ENCODE data around the gene KIFBP.

KIFBP gene

DNA sequence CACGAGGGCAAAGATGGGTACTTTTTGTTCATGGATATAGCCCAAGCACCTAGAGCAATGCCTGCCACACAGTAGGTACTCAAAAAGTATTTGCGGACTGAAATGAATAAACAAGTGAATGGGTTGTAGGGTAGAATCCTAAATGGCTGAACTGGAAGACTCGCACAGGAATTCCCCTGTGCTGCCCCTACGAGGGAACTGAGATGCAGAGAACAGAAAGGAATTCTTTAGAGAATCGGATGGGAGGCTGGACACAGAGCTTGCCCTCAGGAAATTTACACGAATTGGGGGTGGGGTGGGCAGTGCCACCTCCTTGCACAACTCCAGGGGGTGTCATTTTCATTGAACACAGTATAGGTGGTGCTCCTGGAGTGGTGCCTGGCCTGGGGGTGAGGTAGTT is 64.1 kb downstream of the KIFBP start:
- FAIRE-seq, result no peak

DNA sequence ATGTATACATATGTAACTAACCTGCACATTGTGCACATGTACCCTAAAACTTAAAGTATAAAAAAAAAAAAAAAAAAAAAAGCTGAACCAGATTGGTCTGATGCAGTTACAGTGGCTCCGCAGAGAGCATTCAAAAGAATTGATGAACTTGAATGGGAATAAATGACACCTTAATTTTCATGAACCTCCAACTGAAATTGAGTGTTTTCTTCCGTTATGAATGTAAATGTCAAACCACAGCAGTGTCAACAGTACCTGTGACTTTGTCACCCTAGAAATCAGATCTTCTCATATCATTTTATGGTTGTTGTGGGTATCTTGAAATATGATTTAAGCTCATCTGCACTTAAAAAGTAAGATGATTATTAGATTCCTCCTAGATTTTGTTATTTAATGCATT is 66.6 kb downstream of the KIFBP start:
- FAIRE-seq, result no peak

DNA sequence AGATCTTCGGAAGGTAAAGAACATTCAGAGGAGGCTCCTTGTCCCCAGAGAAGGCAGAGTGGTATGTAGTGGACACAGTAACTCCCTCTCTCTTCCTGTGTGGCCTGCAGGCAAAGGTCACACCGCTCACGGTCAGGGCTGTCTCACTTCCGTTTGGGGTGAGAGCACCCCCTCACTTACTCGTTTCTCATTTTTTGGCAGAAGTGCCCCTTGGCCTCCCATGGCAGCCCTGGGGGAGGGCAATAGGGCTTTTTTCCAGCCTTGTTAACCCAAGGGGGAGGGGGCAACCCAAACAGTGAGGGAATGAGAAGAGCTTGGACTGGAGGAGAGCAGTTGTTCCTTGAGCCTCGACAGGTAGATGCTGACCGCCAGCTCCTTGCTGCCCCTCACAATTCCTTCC is 67.5 kb downstream of the KIFBP start:
- no peak for FAIRE-seq

DNA sequence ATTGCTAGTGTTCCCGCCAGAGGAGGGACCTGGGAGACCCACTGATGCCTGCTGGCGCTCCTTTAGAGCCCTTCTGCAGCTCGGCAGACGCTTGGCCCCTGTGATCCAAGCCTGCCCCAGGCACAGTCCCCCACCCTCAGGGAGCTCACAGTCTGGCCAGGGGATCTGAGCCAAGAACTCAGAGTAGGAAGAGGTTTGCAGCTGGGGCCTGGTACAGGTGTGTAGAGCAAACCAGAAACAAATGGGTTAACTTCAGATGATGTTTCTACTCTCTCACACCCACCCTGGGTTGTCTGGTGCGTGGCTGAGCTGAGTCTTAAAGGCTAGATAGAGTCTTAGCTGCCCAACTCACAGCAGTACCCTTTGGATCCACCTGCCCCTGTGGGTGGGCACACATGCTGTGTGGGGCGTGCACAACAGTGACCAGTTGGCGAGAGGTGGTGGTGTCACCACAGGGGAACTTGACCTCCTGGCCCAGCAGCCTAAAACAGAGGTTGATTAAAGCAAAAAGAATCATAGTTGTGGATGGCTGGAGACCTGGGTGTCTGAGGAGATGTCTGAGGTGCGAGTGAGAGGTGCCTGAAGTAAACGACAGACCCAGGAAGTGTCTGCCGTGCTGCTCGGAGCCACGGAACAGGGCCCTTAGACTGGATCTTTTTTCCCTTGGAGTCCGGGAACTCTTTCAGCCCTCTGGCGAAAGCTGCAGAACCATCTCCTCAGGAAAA is 68.1 kb downstream of the KIFBP start:
- no peak for FAIRE-seq

DNA sequence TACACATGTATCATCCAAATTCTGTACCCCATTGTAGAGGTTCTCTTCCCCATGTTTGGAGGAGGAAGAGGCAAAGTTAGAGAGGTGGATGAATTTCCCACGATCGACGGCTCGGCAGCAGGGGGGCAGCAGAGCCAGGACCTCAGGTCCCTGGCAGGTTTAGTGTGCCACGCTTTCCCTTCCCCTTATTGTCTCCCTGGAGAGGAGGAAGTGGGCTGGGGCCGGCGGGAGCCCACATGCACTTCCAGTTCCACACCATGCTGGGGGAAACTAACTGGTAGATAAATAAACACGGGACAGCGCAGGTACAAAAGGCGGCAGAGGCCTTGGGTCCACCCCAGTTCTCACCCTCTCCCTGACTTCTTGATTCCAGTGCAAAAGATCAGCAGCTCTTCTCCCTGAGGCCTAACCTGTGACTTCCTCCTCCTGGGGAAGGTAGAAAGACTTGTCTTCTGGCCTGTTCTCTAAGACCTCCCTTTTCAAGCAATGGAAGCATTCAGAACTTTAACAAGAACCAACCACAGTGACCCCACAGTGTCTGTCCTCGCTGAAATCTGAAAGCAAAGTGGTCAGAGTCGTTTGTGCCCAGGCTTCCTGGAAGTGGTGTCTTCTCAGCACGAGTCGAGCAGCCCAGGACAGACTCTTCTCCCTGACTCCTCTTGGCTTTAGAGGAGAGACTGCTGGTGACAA is 68.8 kb downstream of the KIFBP start:
- FAIRE-seq, result no peak

DNA sequence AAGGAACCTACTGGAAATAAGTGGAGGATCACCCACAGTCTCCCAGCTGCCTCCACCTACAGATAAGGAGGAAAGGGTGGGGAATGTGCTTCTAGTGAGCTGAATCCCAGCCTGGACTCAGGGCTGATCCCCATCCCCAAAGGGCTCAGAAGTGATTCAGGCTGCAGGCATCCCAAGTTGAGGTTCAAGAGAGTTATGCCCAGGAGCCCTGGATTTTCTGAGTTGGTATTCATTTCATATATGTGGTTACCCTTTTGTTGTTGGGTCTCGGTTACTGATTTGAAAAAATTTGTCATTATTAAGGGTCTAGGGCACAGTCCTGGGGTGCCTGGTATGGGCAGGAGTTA is 69.3 kb downstream of the KIFBP start:
- no peak for FAIRE-seq

DNA sequence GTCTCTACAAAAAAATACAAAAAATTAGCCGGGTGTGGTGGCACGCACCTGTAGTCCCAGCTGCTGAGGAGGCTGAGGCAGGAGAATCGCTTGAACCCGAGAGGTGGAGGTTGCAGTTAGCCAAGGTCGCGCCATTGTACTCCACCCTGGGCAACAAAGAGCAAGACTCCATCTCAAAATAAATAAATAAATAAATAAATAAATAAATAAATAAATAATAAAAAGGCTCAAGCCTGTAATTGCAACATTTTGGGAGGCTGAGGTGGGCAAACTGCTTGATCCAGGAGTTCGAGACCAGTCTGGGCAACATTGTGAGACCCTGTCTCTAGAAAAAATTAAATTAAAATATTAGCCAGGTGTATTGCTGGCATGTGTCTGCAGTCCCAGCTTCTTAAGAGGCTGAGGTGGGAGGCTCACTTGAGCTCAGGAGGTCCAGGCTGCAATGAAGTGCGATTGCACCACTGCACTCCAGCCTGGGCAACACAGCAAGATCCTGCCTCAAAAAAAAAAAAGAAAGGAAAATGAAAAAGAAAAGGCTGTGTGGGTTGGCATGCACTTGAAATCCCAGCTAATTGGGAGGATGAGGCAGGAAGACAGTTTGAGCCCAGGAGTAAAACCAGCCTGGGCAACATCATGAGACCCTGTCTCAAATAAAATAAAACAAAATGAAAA is 71.7 kb downstream of the KIFBP start:
- FAIRE-seq, result no peak

DNA sequence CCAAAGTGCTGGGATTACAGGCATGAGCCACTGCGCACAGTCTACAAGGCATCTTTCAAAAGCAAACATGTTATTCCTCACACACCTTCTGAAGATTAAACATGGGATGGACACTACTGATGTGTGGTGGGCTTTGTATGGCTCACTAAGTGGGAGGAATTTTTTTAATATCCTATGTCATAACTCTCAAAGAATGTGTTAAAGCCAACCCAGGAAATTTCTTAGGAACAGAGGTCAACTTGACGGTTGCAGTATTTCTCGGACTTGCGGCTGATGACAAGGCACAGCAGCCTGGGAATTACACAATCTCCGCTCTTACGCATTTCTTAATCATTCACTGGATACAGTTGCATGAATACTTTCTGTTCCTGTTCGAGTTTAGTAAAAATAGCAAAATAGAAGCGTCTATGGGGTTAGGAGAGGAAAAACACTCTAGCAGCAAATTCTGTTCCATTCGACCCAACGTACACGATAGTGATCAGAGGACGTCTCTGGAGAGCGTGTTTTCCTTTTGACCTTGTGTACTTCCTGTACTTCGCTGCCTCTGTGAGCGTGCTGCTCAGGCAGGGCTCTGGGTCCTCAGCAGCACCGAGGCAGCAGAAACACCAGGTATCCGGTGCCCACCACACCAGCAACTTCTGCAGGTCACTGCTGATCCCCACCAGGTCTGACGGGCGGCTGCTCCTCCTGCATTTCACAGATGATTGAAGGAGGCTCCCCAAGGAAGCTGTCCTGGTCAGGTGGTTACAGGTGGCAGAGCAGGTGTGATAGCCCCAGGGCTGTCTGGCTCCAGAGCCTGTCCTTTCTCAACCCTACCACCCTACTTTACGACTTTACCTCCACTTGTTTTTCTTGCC is 72.9 kb downstream of the KIFBP start:
- FAIRE-seq, result no peak

DNA sequence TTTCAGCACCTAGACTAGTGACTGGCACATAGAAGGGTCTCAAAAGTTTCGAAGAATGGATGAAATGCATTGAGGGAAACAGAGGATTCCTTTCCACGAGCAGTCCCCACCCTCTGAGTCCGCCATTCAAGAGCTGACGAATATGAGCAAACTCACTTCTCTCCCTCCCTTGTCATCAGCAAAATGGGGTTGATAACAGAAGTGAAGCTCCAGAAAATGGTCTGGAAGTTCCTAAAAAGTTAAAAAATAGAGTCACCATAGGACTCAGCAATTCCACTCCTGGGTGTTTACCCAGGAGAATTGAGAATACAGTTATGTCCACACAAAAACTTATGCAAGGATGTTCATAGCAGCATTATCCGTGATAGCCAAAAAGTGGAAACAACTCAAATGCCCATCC is 74.3 kb downstream of the KIFBP start:
- no peak for FAIRE-seq

DNA sequence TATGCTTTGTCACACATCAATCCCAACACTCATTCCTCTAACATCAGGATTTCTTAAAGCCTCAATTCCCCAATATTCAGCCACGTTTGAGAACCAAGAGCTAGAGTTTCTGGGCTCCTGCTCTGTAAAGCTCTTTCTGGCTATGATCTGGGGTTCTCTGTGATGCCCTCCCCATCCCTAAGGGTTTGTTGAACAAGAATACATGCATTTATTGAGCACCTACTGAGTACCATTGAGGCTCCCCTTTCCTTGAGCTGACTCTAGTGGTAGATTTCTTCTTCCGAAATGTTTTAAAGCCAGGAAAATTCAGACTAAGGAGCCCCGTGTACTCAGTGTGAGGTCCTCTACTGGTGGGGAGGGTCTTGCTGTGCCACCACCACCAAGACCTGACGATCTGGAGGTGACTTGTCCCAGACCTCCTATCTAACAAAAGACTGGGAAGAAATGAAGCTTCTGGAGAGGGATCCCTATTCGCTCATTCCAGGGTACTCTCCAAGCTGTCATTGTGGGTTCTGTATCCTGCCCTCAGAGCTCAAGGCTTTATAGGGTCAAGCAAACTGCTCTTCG is 76.2 kb downstream of the KIFBP start:
- no peak for FAIRE-seq

DNA sequence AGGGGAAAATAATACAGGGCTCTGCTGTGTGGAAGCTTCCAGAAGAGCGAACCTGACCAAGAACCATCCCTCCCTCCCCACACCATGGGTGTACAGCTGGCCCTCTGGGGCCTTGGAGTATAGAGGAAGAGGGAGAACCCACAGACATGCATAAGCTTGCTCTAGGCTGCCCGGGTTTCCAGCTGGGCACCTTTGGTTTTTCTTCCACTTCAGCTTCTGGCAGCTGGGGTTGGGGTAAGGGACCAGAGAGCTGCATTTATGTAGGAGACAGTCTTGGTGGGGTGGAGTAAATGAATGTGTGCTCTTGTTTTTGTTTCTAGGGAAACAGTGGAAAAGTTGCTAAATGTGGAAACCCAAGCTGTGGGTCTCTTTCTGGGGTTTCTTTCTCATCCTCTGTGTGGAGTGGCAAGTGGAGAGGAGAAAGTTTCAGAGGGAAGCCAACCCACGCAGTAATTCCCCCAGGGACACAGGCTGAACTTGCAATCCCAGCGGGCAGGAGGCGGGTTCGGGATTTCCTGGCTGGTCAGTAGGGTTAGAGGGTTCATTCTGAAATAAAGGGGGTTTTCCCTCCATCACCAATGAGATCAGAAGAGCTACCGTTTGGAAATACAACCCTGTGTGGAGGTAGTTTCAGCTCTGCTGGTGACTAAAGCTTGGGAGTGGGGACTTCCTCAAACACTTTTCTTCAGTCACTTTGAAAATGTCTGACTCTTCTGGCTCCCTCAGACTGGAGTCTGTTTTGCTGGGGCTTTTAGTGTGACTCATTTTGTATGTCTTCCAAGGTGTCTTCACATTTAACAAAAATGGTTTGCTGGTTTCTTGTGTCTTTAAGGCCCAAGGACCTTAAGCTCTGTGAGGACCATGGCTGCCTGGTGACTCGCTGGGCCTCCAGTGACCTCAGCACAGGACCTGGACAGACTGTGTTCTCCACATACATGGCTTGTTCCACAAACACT is 77.1 kb downstream of the KIFBP start:
- no peak for FAIRE-seq

Data from G401.6 (cell line).